HuH-7 (cell line): ENCODE results near the gene EFNB2.
A peak's percentile ranks its signal among the peaks of the same experiment; 100 is the strongest.

Experiments
- DNase-seq: peaks from one replicate; pipeline ENCODE4 v3.0.0; 2011; ENCODE audit warnings: low spot score

Gene EFNB2

GRCh38 chr13:106484084-106484483 lies 51.4 kb downstream of the EFNB2 start:
- DNase-seq: no peak

DNA sequence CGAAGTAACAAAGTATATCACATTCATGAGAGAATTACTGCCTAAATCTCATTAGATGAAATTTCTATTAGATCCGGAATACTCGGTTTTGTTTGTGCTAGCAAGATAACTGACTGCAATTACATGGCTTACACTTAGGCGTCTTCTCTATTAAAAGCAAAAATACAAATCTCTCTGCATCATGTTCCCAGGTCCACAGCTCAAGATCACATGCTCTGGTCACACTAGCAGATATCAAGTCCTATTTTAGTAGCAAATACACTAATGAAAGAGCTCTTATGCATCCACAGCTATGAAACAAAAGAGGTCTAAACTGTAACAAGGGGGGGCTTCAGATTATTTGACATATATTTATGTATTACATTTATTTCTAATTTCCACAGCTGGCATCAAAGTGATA lies 53.5 kb downstream of the EFNB2 start:
- DNase-seq: no peak

DNA sequence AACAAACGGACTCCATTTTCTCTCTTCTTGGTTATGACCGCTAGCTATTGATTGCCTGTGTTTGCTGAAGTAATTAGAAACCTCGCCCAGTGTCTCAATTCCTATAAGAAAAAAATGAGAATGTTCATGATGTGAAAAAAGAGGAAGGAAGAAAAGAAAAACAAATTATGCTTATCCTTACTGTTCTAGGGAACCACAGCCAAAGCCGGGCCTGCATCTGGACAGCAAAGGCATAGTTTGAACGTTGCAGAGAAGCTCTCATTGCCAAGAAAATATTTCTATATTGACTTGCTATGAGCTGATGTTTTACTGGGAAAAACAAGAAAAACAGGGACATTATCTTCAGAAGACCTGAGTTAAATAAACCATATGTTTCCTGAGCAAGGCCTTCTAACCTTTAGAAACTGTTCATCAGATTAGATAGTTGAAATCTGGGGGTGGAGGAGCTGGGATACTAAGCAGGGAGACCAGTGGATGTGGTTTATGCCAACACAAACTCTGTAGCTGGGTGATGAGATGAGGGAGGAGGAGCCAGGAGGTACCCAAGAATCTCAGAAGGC lies 55.0 kb downstream of the EFNB2 start:
- DNase-seq: no peak

DNA sequence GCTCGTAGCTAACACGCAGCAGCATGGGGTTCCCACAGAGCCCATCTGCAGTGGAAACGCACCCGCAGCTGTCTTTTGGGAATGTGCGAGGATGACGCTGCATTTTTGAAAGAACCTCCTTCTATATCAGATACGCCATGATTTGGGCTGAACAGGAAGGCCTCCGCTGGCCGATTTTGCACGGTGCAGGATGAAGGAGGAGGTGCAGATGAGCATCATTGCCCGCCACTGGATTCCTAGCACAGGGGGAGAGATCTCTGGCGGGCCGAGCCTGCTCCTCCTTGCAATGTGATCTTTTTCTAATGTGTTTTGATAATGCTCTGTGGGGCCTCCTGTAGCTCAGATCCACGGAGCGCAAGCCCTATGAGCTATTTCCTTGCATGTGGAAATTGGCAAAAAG lies 55.5 kb downstream of the EFNB2 start:
- no peak for DNase-seq

DNA sequence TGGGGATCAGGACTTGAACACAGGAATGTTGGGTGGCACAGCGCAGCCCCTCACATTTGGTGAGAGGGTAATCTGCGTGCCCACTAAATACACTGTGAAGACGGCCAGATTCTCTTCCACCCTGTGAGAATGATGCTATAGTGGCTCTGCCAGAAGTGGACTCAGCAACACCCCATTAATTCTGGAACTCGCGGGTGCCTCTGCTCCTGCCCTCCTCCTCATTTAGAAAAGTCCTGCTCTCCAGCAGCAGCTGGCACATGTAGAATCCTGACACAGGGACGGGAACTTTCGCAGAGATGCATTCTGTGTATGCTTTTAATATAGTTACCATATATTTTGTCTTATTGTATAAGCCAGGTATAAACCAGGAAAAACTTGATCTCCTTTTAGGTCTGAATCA lies 57.3 kb downstream of the EFNB2 start:
- no peak for DNase-seq

DNA sequence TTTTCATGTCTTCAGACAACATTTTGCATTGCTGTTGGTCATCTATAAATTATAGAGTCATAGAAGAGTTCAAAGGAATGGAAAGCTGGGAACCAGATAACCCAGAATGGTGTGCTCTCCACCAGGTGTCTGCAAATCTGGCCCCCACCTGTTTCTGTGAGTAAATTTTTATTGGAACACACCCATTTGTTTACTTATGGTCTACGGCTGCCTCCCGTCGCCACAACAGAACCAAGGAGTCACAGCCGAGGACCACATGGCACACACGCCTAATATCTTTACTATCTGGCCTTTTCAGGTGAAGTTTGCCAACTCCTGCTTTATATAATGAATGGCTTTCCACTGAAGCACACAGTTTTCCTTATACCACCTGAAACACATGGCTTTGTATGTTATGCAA lies 58.2 kb downstream of the EFNB2 start:
- no peak for DNase-seq

DNA sequence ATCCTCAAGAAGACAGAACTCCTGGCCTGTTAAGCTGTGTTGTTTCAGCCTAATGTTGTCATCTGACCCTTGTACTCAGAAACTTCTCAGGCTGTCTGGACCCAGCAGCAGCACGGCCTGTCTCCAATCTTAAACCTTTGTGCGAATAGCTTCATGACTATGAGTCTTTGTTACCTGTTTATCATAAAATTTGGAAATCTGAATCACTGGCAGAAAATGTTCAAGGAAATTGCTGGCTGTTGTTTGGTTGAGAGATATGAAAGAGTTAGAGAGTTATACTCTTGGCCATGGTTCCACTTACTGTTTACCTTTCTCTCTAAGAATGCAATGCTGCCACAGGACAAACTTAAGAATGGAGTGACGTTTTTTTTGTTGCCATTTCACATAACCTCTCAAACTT lies 59.6 kb downstream of the EFNB2 start:
- DNase-seq: peak; percentile 12

GRCh38 chr13:106474912-106475311 lies 60.5 kb downstream of the EFNB2 start:
- DNase-seq: no peak

GRCh38 chr13:106473154-106473553 lies 62.3 kb downstream of the EFNB2 start:
- DNase-seq: no peak

DNA sequence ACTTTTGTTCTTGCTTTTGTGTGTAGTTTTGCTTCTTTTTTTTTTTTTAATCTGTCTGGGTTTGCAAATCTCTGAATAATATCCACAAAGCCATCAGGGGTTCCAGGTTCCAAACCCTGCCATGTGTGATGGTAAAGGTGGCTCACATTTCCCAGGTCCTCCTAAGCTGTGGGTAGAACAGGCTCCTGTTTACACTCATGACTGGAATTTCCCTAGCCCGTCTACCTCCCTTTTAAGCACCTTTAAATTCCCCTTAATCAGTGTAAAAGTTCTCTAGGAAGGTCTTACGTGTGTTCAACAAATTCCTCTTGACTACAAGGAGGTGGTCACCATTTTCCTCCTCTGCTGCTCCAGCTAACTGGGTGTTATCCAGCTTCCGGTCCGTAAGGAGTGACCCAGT lies 62.8 kb downstream of the EFNB2 start:
- DNase-seq: no peak

GRCh38 chr13:106471957-106472543 lies 63.4 kb downstream of the EFNB2 start:
- peak; percentile 12 for DNase-seq

- DNase-seq: no peak
These were observed 64.9 kb downstream of the EFNB2 start for GRCh38 chr13:106470576-106470975.

DNA sequence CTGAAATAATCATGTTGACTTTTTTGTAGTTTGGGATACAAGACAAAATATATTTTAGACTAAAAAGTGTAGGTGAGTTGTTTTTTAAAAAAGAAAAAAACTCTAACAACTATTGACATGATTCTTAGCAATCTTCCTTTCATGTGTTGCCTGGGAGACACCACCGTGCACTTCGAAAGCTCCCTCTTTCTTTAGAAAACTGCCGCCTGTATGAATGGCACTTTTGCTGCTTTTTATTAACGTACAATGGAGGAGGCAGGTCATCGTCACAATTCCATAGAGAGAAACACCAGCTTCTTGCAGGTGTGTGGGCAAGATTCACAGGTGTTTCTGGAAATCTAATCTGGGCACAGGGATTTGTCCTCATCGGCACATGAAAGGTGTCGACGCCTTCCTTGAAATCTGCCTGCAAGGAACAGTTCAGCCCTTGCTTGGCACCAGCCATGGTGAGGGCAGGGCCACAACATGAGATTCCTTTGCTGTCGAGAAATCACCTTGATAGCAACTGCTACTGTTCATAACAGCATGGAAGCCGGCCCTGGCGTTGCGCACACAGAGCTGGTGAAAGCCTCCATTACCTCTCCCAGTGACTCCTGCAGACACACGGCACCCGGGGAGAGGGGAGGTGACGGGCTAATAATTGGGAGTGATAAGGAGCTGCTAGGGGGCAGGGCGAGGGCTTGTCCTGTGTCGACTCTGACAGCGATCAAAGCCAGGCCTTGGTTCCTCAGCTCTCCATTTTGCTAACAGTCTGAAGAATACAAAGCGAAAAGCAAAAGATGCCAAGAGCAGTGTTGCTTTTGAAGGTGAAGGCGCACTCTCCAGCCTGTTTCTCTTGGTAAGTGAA lies 66.5 kb downstream of the EFNB2 start:
- DNase-seq: no peak

GRCh38 chr13:106468207-106468606 lies 67.3 kb downstream of the EFNB2 start:
- no peak for DNase-seq

GRCh38 chr13:106467427-106468122 lies 67.9 kb downstream of the EFNB2 start:
- DNase-seq: no peak

DNA sequence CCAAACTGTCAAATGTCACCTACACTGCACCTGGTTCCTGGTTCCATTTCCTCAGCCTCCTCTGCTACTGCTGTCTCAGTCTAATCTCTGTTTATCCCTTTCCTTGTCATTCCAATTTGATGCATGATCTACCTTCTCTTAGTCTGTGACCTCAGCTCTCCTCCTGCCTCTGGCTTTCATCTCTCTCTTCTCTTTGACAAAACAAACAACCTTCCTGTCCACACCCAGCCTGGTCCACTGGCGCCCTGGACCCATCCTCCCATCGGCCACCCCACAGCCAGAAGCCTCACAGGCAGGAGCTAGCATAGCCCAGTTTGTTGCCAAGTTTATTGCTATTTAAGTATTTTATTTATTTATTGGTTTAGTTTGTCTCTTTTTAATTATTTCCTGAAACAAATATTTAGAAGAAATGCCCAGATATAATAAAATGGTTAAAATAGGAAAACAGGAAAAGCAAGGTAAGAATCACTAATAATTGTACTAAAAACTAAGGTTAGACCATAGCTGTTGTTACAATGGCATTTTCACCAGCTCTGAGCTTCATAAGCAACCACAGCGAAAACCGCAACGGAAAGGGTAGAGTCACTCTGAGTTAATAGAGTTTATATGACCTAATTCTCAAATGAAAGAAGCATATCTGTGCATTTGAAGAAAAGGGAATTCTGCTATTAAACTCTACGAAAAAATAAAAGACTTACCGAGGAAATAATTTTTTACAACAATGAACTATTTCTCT lies 68.6 kb downstream of the EFNB2 start:
- DNase-seq: no peak

- DNase-seq: no peak
These were observed 71.4 kb downstream of the EFNB2 start for GRCh38 chr13:106464076-106464475.

DNA sequence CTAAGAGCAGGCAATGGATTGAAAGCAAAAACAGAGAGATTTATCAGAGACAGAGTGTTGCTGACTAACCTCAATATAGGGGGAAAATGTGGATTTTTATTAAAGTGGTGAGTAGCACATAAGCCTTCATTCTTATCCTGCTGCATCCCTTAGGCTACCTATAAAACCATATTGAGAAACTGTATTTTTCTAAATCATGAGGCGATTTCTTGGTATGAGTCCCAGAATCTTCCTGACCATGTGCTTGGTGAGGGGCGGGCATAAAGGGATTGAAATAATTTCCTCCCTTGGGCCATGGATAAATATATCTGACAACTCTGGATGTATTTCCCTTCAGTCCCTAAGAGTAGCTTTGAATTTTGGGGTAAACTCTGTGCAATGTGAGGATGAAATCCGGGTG lies 72.8 kb downstream of the EFNB2 start:
- DNase-seq: no peak

DNA sequence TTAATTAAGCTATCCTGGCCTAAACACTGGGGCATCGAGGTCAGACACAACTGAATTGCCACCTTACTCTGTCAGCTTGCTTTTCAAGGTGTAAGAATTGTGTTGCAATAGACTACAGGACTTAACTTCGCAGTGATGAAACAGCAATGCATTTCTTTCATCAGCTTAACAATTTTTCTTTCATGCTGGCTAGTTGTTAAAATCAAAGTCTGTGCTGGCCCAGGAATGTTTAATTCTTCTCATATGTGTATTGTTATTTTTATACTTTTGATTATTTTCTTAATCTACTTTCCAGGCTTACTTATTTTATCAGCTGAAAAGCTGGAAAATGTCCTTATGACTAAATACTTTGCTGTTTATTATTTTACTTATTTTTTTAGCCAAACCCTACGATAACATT lies 79.7 kb downstream of the EFNB2 start:
- no peak for DNase-seq

DNA sequence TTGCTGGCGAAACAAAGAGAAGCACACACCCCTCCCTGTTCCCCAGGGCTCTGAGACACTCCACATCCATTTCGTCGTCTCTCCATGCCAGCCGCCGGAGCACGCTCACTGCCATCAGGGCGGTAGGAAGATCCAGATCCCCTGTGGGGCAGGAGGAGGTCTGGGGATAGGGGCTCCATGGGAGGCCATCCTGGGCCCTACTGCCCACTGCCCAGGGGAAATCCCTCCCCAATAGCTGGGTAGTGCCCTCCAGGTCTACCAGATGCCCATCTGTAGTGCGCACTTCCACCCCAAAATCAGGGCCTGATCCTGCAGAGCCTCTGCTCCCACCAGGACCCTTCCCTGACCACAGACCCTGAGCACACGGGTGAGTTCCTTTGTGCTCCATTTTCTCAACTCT lies 80.3 kb downstream of the EFNB2 start:
- DNase-seq: no peak

DNA sequence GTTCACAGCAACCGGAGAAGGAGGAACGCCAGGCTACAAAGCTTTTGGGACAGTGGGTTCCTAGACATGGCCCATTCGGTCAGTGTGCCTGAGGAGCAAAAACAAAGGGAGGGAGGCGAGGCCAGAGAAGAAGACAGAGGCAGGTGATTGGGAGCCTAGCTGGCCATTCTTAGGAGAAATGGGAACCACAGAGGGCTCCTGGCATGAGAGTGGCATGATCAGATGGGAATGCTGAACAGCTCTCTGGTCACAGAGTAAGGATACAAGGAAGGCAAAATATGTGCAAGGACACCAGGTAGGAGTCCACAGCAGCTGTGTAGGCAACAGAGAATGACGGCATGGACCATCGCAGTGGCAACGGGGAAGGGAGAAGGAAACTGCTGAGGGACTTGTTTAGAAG lies 82.4 kb downstream of the EFNB2 start:
- no peak for DNase-seq

DNA sequence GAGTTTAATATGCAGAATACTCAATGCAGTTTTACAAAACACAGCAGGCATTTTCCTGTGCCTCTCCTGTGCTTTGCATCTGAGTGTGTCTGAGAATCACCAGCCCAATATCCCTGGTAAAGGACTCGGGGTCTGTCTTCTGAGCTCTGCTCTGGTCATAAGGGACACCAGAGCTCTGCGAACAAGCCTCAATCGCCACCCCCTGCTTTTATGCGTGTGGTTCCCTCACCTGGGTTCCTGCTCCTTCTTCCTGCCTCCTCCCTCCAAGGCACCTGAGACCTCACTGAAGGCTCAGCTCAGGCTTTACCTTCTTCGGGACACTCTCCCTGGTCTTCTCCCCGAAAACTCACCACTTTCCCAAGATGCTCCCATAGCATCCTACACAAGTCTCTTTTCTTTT lies 84.5 kb downstream of the EFNB2 start:
- DNase-seq: no peak
